Pancreas (tissue), 10 donors: ENCODE data around the gene TMEM52. TPM values are rescaled to one million over a fixed set of nuclear protein-coding genes. Genes with fewer than 3 reads are reported as not detected.

Experiments used
- ATAC-seq, 4 donors: fragments of 200-7000 bp; cut with Tn5 transposase; one replicate each; pipeline versions ENCODE4 v1.8.0 to v1.9.1; 2020; ENCODE audit warnings: mild to moderate bottlenecking in 4 of 4, moderate library complexity in 4 of 4
- DNase-seq, 6 donors: peaks; one replicate each; pipeline ENCODE4 v3.0.0-alpha.2; 2020
- FAIRE-seq: peaks from 2 replicates; lab custom pipeline; 2012; peaks lifted over from hg19 to GRCh38; lab: Jason Lieb, UNC
- H3K27ac ChIP-seq, 4 donors: fragments of 200-600 bp; sonication (generic); 1 replicate in 3 of 4; 2 replicates in 1 of 4; pipeline versions ENCODE4 v1.5.0 to v1.8.0; 2020
- H3K27me3 ChIP-seq, 4 donors: fragments of 200-600 bp; one replicate each; pipeline ENCODE4 v1.8.0; 2021
- H3K36me3 ChIP-seq, 3 donors: fragments of 200-600 bp; sonication (generic) in 1 of 3; one replicate each; pipeline versions ENCODE4 v1.5.0 to v1.8.0; 2020 to 2021
- H3K4me1 ChIP-seq, 3 donors: fragments of 200-600 bp; one replicate each; pipeline ENCODE4 v1.8.0; 2021
- H3K4me3 ChIP-seq, 4 donors: fragments of 200-600 bp; sonication (generic) in 2 of 4; one replicate each; pipeline versions ENCODE4 v1.5.0 to v1.8.0; 2020 to 2021
- H3K9me3 ChIP-seq, 4 donors: fragments of 200-600 bp; one replicate each; pipeline ENCODE4 v1.8.0; 2021
- CTCF ChIP-seq, 4 donors: fragments of 200-600 bp; sonication (generic) in 3 of 4; IDR thresholded peaks; one replicate each; pipeline versions ENCODE4 v1.5.0 to v1.8.0; 2021; ENCODE audit warnings: antibody characterized with exemption in 4 of 4
- WGBS, 2 donors: extraction: QIAGEN DNeasy Blood & Tissue Kit; methylation state at CpG; one replicate each; pipeline ENCODE4 v1.1.7; 2013; 5-methylcytosine and 5-hydroxymethylcytosine counted together
- intact Hi-C, 3 donors: fragments of 100-400 bp; cut with DNase I; formaldehyde crosslinking; loops; one replicate each; pipeline versions ENCODE4 v1.11.1 to v1.14.2; 2022
- polyA plus RNA-seq, 2 donors: library from polyadenylated mRNA; stranded (reverse); fragments of 200-250 nt; gene quantifications; one replicate each; pipeline ENCODE4 v1.2.3, GENCODE V29; 2013
- total RNA-seq, 6 donors: library from RNA; stranded (reverse); fragmentation: NEBNext Ultra II Directional in 4 of 6; extraction: Animal tissue kit (Norgen Biotek cat#: 25700) in 4 of 6; gene quantifications; one replicate each; pipeline versions ENCODE4 v1.2.1 to v1.2.4, GENCODE V29; 2021 to 2023
- donor health status: healthy with polysubstance abuse.
- donor health status: DM: no; HTN: no; CAD: no; lungs with moderate emphysema.
- donor health status: DM: no; HTN: no; CAD: no.
- donor health status: control.
- donor health status: control.
- donor health status: Bipolar disorder and iron deficiency.
- donor health status: DM: yes; HTN: yes; CAD: no.
- donor health status: DM: no; HTN: no; CAD: no.
- donor health status: DM: no; HTN: no; CAD: no.
- donor health status: DM: yes; HTN: yes; CAD: no.

The TMEM52 gene
- total and polyA plus RNA-seq, 8 donors, result 43.6 to 120 (median 78.6) TPM

- DNase-seq, result peak in 1 of 6 donors; percentile 43
- no peaks in the 10 kb centered on the region for H3K36me3 ChIP-seq
- TF ChIP-seq CTCF (IDR thresholded peaks at IDR 0.05), result no peak
- H3K9me3 ChIP-seq, result no peaks in the 10 kb centered on the region
- H3K27ac ChIP-seq, result no peak overlapping the region
- no peak for FAIRE-seq
- WGBS, 2 donors, result 71 to 79% methylated on average over 9 of the region's 9 CpGs
- no peak for ATAC-seq
- no peaks in the 10 kb centered on the region for H3K27me3 ChIP-seq
- H3K4me1 ChIP-seq, result no peaks in the 10 kb centered on the region
- H3K4me3 ChIP-seq, result no peak overlapping the region
- intact Hi-C loops, result no loop called here
Observed at GRCh38 chr1:1954015-1954414, 34.9 kb upstream of the TMEM52 start.

GRCh38 chr1:1950940-1951339 lies 31.9 kb upstream of the TMEM52 start:
- H3K27ac ChIP-seq, result no peak overlapping the region
- intact Hi-C loops, result no loop called here
- TF ChIP-seq CTCF (IDR thresholded peaks at IDR 0.05), result no peak
- DNase-seq (no peak), FAIRE-seq (no peak), ATAC-seq (no peak)
- H3K36me3 ChIP-seq, result no peaks in the 10 kb centered on the region
- no peak overlapping the region for H3K4me3 ChIP-seq
- WGBS, 2 donors, result 73 to 82% methylated on average over 5 of the region's 5 CpGs
- H3K4me1 ChIP-seq, result no peaks in the 10 kb centered on the region
- H3K9me3 ChIP-seq, result no peaks in the 10 kb centered on the region
- no peaks in the 10 kb centered on the region for H3K27me3 ChIP-seq

GRCh38 chr1:1948783-1949182 lies 29.7 kb upstream of the TMEM52 start:
- Histone ChIP-seq H3K4me1 (peaks cover 0 to 3% (median 0%) of the 10 kb centered on the region in 3 donors), H3K36me3 (no peaks in the 10 kb centered on the region), H3K4me3 (no peak overlapping the region), H3K27me3 (no peaks in the 10 kb centered on the region), H3K27ac (no peak overlapping the region), H3K9me3 (no peaks in the 10 kb centered on the region)
- DNase-seq, result no peak
- no peak for FAIRE-seq
- intact Hi-C loops, result no loop called here
- TF ChIP-seq CTCF (IDR thresholded peaks at IDR 0.05), result no peak
- no peak for ATAC-seq
- 27 to 51% methylated on average over 1 of the region's 1 CpG for WGBS, 2 donors

- WGBS, 2 donors, result 62 to 71% methylated on average over 14 of the region's 14 CpGs
- TF ChIP-seq CTCF (IDR thresholded peaks at IDR 0.05), result no peak
- Histone ChIP-seq H3K9me3 (no peaks in the 10 kb centered on the region), H3K4me1 (peaks cover 0 to 3% (median 0%) of the 10 kb centered on the region in 3 donors), H3K4me3 (no peak overlapping the region), H3K36me3 (no peaks in the 10 kb centered on the region), H3K27me3 (no peaks in the 10 kb centered on the region), H3K27ac (no peak overlapping the region)
- no peak for ATAC-seq
- intact Hi-C loops, result no loop called here
- FAIRE-seq, result no peak
- DNase-seq, result peak in 1 of 6 donors; percentile 40
Observed at GRCh38 chr1:1947493-1947892, 28.4 kb upstream of the TMEM52 start.

- no peaks in the 10 kb centered on the region for H3K27me3 ChIP-seq
- intact Hi-C loops, result no loop called here
- H3K9me3 ChIP-seq, result no peaks in the 10 kb centered on the region
- ATAC-seq, result peak in 1 of 4 donors; percentile 8
- DNase-seq, result peak in 2 of 6 donors; percentile 62 to 82
- WGBS, 2 donors, result 17 to 20% methylated on average over 11 of the region's 11 CpGs
- FAIRE-seq, result no peak
- no peaks in the 10 kb centered on the region for H3K36me3 ChIP-seq
- TF ChIP-seq CTCF (IDR thresholded peaks at IDR 0.05), result no peak
- peaks cover 0 to 3% (median 0%) of the 10 kb centered on the region in 3 donors for H3K4me1 ChIP-seq
- no peak overlapping the region for H3K27ac ChIP-seq
- H3K4me3 ChIP-seq, result no peak overlapping the region
Observed at GRCh38 chr1:1946540-1946939, 27.5 kb upstream of the TMEM52 start.
